ENCODE data around the gene PUM1.

Gene PUM1

DNA sequence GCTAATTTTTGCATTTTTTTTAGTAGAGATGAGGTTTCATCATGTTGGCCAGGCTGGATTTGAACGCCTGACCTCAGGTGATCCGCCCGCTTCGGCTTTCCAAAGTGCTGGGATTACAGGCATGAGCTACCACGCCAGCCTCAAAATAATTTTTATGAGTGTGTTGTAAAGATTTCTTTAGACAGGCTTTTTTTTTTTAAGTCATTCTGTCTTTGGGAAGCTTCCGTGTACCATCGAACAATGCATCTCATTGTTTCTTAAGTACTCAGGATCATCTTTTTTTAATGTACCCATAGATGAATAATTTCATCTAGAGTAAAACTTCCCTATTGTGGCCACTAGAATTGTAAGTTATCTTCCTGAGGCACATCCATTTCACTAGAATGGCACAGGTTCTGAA is 137.3 kb downstream of the PUM1 start:
- no peak for DNase-seq (ENCODE audit: low read depth)

DNA sequence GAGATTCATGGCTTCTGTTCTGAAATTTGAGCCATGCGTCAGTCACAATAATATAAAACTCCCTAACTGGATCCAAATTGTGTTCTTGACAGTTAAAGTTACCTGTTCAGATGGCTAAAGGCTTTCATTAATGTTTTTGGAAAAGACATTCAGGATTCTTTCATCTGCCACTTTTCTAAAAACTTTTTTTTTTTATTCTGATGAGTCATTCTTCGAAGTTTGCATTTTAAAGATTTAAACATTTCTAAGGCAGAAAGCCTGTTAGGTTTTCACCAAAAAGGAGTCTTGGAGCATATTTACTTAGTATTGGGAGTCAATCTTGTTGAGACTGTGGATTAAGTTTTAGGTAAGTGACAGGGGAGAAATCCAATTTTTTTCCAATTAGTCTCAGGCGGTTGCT is 138.1 kb downstream of the PUM1 start:
- no peak for DNase-seq (ENCODE audit: low read depth)

DNA sequence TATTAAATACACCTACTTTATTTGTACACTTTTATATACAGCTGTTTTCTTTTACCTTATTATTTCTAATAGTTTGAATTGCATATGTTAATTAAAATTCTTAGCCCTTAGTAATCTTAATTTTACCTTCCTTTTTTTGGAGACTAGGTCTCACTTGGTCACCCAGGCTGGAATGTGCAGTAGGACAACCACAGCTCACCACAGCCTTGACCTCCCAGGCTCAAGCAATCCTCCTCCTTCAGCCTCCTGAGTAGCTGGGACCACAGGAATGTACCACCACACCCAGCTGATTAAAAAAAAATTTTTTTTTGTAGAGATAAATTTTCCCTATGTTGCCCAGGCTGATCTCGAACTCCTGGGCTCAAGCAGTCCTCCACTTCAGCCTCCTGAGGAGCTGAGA is 141.9 kb downstream of the PUM1 start:
- no peak for DNase-seq (ENCODE audit: low read depth)

DNA sequence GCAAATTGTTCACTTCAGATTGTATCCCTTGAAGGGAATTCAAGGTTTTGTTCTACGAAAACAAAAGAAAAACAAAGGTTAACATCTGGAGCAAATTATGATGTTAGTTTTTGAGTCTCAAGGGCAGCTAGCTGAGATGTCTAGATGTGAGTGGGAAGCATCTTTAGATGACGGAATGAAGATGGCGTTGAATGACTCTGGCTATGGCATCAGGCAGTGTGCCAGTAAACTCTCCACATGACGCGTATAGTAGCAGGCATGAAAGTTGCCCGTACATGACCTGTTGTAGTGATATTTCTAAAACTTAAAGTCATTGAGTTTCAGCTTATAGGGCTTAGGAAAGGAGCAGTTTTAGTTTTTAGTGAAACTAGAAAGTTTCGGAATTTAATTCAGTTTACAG is 144.7 kb downstream of the PUM1 start:
- DNase-seq (ENCODE audit: low read depth), result no peak

DNA sequence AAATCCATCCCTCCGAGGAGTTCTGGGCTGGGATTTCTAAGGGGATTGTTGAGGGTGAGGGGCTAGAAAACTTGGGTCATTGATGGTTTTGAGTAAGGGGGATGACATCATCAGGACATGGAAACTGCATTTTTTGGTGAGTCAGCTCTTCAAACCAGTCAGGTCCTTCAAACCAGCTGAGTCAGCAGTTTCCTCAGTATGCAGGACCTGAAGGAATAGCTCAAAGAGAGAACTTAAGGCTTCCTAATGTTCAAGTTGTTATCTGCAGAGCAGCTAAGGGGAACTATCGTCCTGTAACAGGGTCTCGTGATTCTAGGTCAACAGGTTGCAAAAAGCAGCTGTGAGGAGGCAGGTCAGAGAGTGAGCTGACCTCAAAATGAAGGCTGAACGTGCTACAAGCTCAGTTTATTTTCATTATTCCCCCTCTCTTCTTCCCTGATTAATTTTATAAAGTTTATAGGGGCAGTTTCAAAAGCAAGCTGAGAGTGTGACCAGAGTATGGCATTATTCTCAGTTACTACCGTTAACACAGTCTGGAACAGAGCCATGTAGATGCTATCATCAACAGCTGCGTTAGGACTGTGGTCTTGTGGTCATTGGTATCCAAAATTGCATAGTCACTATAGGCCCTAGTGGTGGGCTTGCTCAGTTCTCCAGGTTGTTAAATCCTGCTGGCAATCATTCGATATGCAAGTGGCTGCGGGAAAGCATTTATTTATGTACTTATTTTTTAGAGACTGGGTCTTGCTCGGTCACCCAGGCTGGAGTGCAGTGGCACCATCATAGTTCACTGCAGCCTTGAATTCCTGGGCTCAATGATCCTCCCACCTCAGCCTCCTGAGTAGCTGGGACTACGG is 146.3 kb downstream of the PUM1 start:
- peak; percentile 86 for DNase-seq (ENCODE audit: low read depth)

DNA sequence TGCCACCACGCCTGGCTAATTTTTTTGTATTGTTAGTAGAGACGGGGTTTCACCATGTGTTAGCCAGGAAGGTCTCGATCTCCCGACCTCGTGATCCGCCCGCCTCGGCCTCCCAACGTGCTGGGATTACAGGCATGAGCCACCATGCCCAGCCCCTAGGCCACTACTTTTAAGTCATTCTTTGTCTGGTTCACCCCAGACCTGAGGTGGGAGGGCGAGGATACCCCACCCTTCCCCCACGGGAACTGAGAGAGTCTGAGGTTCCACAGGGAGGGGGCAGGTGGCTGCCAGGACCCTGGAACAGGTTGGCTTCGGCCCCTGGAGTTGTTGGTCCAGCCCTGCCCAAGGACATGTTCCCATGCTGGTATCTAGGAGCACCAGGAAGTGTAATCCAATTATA is 149.2 kb downstream of the PUM1 start:
- no peak for DNase-seq (ENCODE audit: low read depth)

DNA sequence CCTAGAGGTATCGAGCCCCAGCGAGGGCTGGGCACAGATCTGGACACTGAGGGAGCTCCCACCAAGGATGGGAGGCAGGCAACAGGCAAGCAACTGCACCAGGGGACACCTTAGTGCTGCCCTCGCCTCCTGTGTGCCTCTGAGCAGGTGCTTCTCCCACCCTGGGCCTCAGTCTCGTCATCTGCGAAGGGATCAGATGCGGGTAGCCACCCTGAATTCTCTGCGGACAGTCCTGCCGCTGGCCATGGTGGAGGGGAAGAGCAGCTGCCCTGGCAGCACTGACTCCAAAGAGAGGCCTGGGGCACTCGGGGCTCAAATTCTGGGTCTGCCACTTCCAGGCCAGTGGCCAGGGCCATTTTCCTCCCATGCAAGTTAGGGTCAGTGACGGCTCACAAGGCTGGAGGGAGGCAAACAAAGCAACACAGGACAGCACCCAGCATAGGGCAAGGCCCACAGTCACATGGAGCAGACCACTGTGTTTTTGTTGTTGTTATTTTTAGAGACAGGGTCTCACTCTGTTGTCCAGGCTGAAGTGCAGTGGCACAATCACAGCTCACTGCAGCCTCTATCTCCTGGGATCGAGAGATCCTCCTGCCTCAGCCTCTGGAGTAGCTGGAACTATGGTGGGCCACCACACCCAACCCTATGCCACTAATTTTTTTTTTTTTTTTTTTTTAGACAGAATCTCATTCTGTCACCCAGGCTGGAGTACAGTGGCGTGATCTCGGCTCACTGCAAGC is 149.9 kb downstream of the PUM1 start:
- no peak for DNase-seq (ENCODE audit: low read depth)

DNA sequence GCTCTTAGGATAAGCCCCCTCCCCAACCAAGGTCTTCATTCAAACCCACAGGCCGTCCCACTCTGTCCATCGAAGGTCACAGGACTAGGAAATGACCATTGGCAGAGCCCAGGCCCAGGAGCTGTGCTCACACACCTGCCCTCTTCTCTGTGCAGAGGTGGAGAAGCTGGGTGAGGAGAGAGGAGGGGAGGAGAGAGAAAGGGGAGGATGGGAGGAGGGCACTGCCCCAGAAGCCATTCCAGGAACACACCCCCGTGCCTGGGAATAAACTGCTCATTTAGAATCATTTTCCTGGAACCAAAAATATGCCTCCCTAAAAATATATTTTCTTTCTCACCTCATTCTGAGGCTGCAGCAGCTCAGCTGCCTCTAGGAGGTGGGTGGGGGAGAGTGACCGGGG is 150.6 kb downstream of the PUM1 start:
- no peak for DNase-seq (ENCODE audit: low read depth)

DNA sequence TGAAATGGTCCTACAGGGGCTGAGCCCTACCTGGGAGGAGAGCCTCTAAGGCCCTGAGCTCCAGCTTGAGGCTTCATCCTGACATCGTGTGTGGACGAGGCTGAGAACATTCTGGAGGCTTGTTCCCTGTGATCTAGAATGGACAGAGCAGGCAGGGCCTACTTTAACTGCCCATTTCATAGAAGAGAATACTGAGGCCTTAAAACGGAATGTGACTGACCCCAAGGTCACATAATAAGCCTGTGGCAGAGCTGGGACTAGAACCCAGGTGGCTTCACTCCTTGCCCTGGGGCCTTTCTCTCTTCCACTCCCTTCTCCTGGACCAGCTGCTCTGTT is 151.0 kb downstream of the PUM1 start:
- no peak for DNase-seq (ENCODE audit: low read depth)

DNA sequence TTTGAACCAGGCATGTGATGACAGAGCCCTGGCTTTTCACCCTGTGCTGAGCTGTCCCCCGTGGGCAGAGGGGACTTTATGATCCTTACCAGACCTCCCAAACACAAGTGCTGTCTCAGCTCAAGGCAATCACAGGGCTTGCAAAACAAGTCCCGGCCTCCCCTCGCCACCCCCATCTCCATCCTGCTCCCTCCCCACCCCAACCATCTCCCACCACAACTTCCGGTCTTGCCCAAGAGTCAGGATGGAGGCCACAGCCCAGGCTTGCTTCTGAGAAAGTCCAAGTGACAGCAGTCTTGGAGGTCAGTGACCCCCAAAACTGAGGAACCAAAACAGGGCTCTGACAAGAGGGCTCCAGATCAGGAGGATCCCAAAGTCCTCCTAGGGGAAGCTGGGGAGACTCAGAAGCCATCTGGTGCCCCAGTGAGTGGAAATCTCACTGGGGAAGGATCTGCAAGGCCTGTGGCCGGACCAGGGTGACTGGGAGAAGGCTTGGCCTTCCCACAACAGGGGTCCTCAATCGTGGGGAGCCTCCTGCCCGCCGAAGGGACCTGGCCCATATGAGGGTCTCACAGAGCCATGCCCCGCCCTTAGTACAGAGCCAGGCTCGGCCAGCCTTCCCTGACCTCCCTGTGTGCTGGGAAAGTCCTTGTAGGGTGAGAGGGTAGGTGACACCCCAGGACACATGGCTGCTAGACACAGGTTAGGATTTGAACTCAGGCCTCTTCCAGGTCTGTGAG is 152.4 kb downstream of the PUM1 start:
- peak; percentile 72 for DNase-seq (ENCODE audit: low read depth)

DNA sequence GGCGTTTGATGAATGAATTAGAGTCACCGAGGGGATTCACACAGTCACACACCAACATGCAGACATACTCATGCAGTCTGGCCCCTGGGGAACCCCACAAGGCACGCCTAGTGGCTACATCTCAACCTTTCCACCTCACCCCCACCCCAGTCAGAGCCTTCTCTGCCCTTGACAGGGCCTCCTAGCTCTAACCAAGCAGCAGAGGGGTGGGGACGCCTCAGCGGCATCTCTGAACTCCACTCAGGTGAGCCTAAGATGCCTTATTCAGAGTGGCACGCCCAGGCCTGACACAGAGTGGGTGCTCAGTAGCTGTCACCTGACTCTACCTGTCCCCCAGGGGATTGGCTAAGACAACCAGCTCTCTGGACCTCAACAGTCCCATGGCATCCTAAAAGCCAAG is 153.3 kb downstream of the PUM1 start:
- no peak for DNase-seq (ENCODE audit: low read depth)

DNA sequence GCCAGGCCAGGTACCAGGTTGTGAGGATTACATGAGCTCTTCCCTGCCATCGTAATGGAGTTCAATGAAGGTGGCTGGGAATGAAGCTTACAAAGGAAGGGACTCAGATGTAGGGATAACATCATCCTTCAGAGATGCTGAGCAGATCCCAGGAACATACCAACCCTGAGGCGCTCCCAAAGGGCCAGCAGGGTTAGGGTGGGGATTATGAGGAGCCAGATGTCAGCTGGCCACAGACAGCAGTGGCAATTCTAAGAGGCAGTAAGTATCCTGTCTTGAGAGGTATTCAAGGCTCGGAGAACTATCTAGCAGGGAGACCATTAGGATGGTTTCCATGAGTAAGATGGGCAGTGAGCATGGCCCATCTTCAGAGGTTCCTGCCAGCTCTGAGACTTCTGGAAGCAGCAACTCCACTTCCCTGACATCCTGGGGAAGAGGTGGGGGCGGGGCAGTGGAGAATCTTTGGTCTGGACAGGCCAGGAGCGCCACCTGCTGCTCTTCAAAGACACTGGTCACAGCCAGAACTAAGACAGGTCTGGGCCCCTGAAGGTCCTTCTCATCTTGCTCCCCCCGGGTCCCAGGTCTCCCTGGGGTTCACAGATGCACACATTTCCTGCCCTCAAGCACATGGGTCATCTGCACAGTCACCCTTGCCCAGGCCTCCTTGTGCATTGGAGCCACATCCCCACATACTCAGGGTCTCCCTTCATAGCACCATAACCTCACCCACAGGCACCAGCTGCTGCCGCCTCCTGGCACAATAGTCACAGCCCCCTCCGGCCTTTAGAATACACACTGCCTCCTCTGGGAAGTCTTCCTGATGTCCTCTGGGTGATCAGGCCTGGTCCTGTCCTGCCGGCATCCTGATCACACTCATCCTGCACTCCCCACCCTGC is 154.2 kb downstream of the PUM1 start:
- peak; percentile 66 for DNase-seq (ENCODE audit: low read depth)

DNA sequence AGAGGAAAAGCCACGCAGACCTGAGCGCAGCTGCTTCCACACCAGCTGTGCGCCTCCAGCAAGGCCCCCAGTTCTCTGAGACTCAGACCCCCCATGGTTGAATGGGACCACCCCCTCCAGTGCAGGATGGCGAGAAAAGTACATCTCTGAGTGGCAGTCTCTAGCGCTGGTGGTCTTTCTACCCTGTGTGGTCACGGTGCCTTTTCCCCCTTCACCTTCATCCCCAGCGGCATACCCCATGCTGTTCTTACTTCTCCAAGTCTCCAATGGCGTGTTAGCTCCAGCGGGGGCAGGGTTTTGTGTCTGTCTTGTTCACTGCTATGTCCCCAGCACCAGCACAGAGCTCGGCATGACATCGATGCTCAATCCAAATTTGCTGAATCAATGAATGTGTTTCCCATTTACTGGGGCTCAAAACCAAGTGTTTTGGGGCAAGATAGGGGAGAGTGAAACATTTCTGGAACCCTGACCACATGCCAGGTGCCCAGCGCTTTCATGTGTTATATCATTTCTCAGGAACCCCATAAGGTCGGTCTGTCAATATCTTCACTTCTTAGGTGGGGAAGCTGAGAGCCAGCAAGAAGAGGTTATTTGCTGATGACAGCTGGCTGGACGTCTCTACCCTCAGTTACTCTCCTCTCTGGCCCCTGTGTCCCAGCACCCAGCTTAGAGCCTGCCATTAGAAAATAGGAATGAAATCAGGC is 156.0 kb downstream of the PUM1 start:
- no peak for DNase-seq (ENCODE audit: low read depth)

DNA sequence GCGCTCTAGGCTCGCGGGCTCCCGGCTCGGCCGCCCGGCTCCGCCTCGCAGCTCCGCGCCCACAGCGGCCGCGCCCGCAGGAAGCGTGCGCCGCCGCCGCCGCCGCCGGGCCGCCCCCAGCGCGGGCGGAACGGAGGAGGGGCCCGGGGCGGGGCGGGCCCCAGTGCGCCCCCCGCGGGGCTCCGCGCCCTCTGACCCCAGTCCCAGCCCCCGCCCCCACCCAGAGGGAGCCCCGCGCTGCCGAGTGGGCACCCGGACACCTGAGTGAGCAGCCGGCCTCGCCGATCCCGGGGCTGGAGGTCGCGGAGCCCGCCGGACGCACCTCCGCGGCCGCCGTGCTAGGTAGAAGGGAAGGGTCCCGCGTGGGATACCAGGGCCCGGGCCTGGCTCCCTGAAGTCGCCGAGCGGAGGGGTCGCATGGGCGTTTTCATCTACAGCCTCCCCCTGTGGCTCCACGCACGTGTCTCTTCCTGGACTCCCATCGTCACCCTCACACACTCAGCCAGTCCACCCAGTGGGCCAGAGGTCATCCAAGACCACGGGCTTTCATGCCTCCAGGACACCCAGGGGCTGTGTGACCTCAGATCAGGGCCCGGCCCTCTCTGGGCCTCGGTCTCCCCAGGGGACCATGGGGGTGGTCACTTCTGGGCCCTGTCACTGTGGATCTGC is 156.7 kb downstream of the PUM1 start, which contains the start of gene SDC3:
TSS of gene SDC3 (minus strand) at position 63 of the 669 bp plus-strand sequence. CDS start 172 bp downstream, outside the sequence.
- DNase-seq (ENCODE audit: low read depth), result no peak

DNA sequence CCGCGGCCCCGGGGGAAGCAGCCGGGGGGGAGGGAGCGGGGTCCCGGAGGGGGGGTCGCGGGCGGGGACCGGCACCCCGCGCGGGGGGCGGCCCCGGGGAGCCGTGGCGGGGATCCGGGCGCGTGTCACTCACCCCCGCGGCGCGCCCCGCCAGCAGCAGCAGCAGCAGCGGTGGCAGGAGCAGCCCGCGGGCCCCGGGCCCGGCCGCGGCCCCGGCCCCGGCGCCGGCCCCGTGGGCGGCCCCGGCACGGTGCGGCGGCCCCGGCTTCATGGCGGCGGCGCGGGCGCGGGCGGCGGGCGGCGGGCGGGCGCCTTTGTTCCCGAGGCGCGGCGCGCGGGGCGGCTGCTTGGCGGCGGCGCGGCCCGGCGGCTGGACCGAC is 157.2 kb downstream of the PUM1 start:
- DNase-seq (ENCODE audit: low read depth), result no peak

DNA sequence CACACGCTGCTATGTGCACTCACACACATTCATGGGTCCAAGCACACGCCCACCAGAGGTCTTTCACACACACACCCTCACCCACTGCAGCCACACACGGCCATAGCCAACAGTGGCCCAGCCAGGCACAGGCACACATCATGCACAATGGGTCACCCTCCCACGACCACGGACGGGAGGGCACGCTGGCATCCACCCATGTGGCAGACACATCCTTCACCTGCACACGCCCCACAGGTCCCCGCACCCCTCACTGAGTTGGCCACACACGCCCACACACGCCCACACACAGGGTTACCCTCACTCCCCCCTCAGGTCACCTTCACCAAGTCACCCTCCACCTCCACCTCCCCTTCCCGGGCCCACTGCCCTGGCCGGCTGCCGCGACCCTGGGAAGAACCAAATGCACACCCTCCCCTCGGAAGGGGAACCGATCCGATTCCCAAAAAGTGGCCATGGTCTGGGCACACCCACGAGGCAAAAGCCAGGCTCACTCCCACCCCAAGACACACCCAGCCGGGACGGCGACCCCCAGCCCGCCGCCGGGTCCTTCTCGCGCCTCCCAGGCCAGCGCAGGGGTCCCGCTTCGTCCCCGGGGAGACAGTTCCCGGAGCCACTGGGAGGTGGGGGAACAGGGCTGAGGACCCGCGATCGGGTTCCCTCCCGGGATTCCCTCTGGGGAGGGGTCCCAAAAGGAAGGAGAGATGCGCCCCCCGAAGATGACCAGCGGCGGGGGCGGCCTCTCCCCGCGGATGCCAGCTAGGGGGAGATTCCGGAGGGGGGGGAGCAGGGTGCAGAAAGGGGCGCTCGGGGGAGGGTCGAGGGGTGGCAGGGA is 157.8 kb downstream of the PUM1 start:
- no peak for DNase-seq (ENCODE audit: low read depth)

DNA sequence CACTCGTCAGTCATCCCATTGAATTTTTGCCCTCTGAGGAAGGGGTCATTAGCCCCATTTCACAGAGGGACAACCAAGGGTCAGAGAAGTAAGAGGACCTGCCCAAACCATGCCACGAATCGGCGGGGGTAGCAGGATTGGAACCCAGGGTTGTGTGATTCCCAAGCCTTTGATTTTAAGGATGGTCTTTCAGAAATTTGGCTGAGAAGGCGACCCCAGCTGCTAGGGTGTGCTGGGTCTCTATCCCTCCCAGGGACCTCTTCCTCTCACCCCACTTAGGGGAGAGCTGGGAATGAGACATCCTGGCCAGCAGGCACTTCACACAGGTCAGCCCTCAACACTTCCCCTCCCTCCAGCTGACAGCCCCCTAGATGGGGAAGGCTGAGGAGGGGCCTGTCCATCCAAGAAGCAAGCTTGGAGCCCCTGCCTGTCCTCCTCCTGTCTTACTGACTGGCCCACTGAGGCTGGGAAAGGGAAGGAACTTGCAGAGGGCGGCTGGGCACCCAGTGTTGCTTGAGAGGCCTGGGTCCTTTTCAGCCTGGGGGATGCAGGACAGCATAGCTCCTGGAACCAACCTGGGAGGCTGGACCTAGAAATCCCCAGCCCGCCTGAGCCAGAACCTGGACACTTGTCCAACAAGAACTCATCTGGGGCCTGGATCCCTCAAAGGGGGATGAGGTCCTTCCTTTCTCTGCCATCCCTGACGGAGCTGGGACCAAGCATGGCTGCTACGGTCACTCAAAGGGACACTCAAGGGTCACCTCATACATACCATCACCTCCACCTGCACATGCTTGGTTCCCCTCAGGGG is 158.7 kb downstream of the PUM1 start:
- no peak for DNase-seq (ENCODE audit: low read depth)

DNA sequence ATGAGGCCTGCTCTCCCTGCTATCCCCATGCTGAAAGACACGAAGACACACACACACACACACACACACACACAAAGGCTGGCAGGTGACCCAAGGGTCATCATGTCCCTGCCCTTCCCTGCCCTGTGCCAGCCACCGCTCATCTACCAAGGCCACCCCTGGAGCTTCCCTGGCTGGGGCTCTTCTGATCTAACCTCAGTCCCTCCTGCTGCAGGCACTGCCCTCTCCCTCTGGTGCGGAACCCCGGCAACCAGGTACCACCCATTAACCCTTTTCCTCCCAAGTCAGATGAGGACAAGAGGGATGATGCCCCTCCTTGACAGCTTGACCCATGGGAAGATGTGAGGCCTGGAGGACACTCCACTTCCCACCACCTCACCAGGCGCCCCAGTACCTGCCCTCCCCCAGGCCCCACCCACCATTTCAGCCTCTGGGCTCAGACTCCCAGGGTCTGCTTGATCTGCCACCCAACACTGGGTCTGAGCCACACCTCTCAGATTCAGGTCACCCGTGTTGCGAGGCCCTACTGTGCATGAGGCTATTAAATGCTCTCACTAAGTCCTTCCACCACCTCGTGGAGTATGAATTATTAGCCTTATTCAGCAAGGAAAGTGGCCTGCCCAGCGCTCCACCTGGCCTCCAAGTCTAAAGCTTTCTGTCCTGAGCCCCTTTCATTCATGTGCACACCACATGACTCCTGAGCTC is 159.4 kb downstream of the PUM1 start:
- no peak for DNase-seq (ENCODE audit: low read depth)

Data from CMK (cell line).